Measurements from ENCODE around the gene DGKE. TPM values are rescaled to one million over a fixed set of nuclear protein-coding genes. Genes with fewer than 3 reads are reported as not detected.

DGKE gene
- total and polyA plus RNA-seq, 2 of the 8 experiments (the other 6 are each of a cell fraction or from before 2014, with no cell fraction given), result 1.7 to 7.4 TPM

DNA sequence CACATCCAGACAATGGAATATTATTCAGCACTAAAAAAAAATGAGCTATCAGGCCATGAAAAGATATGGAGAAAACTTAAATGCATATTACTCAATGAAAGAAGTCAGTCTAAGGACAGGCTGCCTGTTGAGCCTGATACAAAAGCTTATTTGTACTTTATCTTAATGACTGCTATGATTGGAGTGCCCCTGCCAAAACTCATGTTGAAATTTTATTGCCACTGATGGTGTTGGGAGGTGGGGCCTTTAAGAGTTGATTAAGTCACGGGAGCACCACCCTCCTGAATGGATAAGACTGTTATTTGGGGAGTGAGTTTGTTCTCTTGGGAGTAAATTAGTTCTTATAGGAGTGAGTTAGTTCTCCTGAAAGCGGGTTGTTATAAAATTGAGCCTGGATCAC is 10.1 kb upstream of the DGKE start (continued):
- TF ChIP-seq RXRA (IDR thresholded peaks at IDR 0.05; ENCODE audit: insufficient read depth, low read depth, low read length) (no peak), JUND (IDR thresholded peaks at IDR 0.05; ENCODE audit: low read length) (no peak), GTF2F1 (IDR thresholded peaks at IDR 0.05; ENCODE audit: borderline replicate concordance, low read depth, low read length) (no peak), TBP (IDR thresholded peaks at IDR 0.05; ENCODE audit: low read depth, low read length) (no peak)
